ENCODE measurements around the gene LRRK2.

Gene LRRK2

GRCh38 chr12:40286583-40286982 is 61.8 kb downstream of the LRRK2 start:
- Histone ChIP-seq H3K36me3 (ENCODE audit: control insufficient read depth, insufficient read depth, low read length) (no peaks in the 10 kb centered on the region), H3K9me3 (ENCODE audit: control insufficient read depth, low read length) (no peaks in the 10 kb centered on the region), H3K4me1 (ENCODE audit: control insufficient read depth, insufficient read depth, low read length, poor library complexity, severe bottlenecking) (no peaks in the 10 kb centered on the region), H3K27ac (ENCODE audit: low read depth, low read length, severe bottlenecking) (no peak overlapping the region), H3K4me3 (ENCODE audit: extremely low read depth, insufficient read depth, low read length, poor library complexity, severe bottlenecking) (no peak overlapping the region)

GRCh38 chr12:40287369-40287975 is 62.7 kb downstream of the LRRK2 start:
- Histone ChIP-seq H3K4me3 (ENCODE audit: extremely low read depth, insufficient read depth, low read length, poor library complexity, severe bottlenecking) (no peak overlapping the region), H3K4me1 (ENCODE audit: control insufficient read depth, insufficient read depth, low read length, poor library complexity, severe bottlenecking) (no peaks in the 10 kb centered on the region), H3K9me3 (ENCODE audit: control insufficient read depth, low read length) (no peaks in the 10 kb centered on the region), H3K27ac (ENCODE audit: low read depth, low read length, severe bottlenecking) (no peak overlapping the region), H3K36me3 (ENCODE audit: control insufficient read depth, insufficient read depth, low read length) (no peaks in the 10 kb centered on the region)
- 90 to 100% methylated on average over 2 of the region's 7 CpGs for WGBS, 2 experiments (ENCODE audit: insufficient coverage in 2 of 2)

DNA sequence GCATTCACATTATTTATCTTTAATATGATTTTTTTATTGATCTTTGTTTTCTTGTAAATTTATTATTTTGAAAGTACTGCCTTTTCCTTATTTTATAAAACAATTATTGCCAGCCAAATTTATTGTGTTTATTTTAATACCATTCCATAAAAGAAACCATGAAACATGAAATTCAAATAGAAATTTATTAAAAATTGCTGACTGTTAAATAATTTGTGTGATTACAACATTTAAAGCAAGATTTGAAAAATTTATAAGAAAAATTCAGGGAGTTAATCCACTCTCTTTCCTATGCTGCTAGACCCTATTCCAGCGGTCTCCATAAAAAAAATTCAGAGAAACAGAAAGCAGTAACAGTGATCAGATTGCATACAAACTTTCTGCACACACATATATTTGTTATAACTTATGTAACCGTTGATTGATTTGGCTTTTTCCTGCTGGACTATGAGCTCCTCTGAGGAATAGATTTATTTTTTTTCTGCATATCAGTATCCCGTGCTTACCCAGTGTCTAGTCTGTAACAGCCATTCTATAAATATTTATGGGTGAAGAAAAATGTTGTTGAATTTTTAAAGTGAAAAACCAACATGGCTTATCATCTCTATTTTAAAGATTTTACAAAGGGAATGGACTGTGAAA is 68.1 kb downstream of the LRRK2 start:
- H3K4me1 ChIP-seq (ENCODE audit: control insufficient read depth, insufficient read depth, low read length, poor library complexity, severe bottlenecking) = no peaks in the 10 kb centered on the region
- no peaks in the 10 kb centered on the region for H3K9me3 ChIP-seq (ENCODE audit: control insufficient read depth, low read length)
- H3K27ac ChIP-seq (ENCODE audit: low read depth, low read length, severe bottlenecking) = no peak overlapping the region
- no peak overlapping the region for H3K4me3 ChIP-seq (ENCODE audit: extremely low read depth, insufficient read depth, low read length, poor library complexity, severe bottlenecking)
- WGBS, 2 experiments (ENCODE audit: insufficient coverage in 2 of 2) = no CpG with 5 or more reads among the region's 3 CpGs
- H3K36me3 ChIP-seq (ENCODE audit: control insufficient read depth, insufficient read depth, low read length) = no peaks in the 10 kb centered on the region

GRCh38 chr12:40298341-40298740 is 73.5 kb downstream of the LRRK2 start:
- Histone ChIP-seq H3K4me1 (ENCODE audit: control insufficient read depth, insufficient read depth, low read length, poor library complexity, severe bottlenecking) (no peaks in the 10 kb centered on the region), H3K9me3 (ENCODE audit: control insufficient read depth, low read length) (no peaks in the 10 kb centered on the region), H3K36me3 (ENCODE audit: control insufficient read depth, insufficient read depth, low read length) (no peaks in the 10 kb centered on the region), H3K27ac (ENCODE audit: low read depth, low read length, severe bottlenecking) (no peak overlapping the region), H3K4me3 (ENCODE audit: extremely low read depth, insufficient read depth, low read length, poor library complexity, severe bottlenecking) (no peak overlapping the region)
- WGBS, 2 experiments (ENCODE audit: insufficient coverage in 2 of 2) = 97% methylated on average over 4 of the region's 8 CpGs; no CpG with 5 or more reads in 1 of the 2 experiments

DNA sequence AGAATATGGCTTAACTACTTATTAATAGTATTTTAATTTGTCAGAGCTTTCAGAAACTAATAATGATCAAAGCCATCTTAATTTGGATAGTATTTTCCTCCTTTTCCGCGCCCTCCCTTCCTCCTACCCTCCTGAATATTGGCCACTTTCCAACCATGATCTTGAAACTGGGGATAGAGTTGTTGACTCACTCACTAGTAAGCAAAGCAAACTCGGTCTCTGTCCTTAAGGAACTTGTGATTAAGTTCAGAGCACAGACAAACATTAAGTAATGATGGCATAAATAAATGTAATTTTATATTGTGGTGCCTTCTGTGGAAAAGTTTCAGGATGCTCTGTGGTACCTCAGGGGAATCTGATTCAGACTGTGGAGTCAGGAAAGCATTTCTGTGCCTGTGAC is 75.7 kb downstream of the LRRK2 start:
- Histone ChIP-seq H3K4me1 (ENCODE audit: control insufficient read depth, insufficient read depth, low read length, poor library complexity, severe bottlenecking) (no peaks in the 10 kb centered on the region), H3K4me3 (ENCODE audit: extremely low read depth, insufficient read depth, low read length, poor library complexity, severe bottlenecking) (no peak overlapping the region), H3K36me3 (ENCODE audit: control insufficient read depth, insufficient read depth, low read length) (no peaks in the 10 kb centered on the region), H3K9me3 (ENCODE audit: control insufficient read depth, low read length) (no peaks in the 10 kb centered on the region), H3K27ac (ENCODE audit: low read depth, low read length, severe bottlenecking) (no peak overlapping the region)
- WGBS, 2 experiments (ENCODE audit: insufficient coverage in 2 of 2) = no CpG with 5 or more reads among the region's 3 CpGs

- H3K36me3 ChIP-seq (ENCODE audit: control insufficient read depth, insufficient read depth, low read length) = no peaks in the 10 kb centered on the region
- no peak overlapping the region for H3K27ac ChIP-seq (ENCODE audit: low read depth, low read length, severe bottlenecking)
- H3K4me1 ChIP-seq (ENCODE audit: control insufficient read depth, insufficient read depth, low read length, poor library complexity, severe bottlenecking) = no peaks in the 10 kb centered on the region
- H3K9me3 ChIP-seq (ENCODE audit: control insufficient read depth, low read length) = no peaks in the 10 kb centered on the region
- no peak overlapping the region for H3K4me3 ChIP-seq (ENCODE audit: extremely low read depth, insufficient read depth, low read length, poor library complexity, severe bottlenecking)
- 100% methylated on average over 1 to 2 of the region's 6 CpGs for WGBS, 2 experiments (ENCODE audit: insufficient coverage in 2 of 2)
Measured at GRCh38 chr12:40309001-40309400, 84.2 kb downstream of the LRRK2 start.

DNA sequence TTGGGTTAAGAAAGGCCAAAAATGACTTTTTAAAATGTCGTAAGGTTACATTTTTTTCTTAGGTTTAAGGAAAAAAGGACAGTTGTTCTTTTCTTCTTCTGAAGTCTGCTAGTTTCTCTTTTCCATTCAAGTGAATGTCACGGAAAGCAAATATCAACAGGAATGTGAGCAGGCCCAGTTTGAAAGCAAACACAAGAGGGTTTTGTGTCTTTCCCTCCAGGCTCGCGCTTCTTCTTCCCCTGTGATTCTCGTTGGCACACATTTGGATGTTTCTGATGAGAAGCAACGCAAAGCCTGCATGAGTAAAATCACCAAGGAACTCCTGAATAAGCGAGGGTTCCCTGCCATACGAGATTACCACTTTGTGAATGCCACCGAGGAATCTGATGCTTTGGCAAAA is 85.4 kb downstream of the LRRK2 start:
- no peaks in the 10 kb centered on the region for H3K4me1 ChIP-seq (ENCODE audit: control insufficient read depth, insufficient read depth, low read length, poor library complexity, severe bottlenecking)
- H3K9me3 ChIP-seq (ENCODE audit: control insufficient read depth, low read length) = no peaks in the 10 kb centered on the region
- H3K36me3 ChIP-seq (ENCODE audit: control insufficient read depth, insufficient read depth, low read length) = no peaks in the 10 kb centered on the region
- H3K27ac ChIP-seq (ENCODE audit: low read depth, low read length, severe bottlenecking) = no peak overlapping the region
- H3K4me3 ChIP-seq (ENCODE audit: extremely low read depth, insufficient read depth, low read length, poor library complexity, severe bottlenecking) = no peak overlapping the region
- 83 to 91% methylated on average over 9 of the region's 9 CpGs for WGBS, 2 experiments (ENCODE audit: insufficient coverage in 2 of 2)

DNA sequence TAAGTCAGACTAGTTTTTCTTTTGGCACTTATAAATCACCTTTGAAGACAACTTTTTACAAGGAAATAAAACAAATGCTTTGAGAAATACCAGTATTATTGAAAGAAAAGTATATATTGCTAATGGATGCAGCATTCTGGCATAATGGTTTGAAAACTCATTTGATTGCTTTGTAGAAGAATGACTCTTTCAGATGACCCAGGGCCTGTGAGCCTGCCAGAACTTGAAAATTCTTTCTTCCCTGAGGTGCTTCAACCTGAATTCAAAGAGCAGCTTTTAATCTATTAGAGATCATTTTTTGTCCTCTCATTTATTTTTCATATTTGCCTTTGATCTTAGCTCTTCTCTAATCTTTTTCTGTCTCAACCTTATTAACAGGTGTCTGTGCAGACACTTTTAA is 87.4 kb downstream of the LRRK2 start:
- no peaks in the 10 kb centered on the region for H3K9me3 ChIP-seq (ENCODE audit: control insufficient read depth, low read length)
- H3K36me3 ChIP-seq (ENCODE audit: control insufficient read depth, insufficient read depth, low read length) = no peaks in the 10 kb centered on the region
- no peak overlapping the region for H3K27ac ChIP-seq (ENCODE audit: low read depth, low read length, severe bottlenecking)
- H3K4me3 ChIP-seq (ENCODE audit: extremely low read depth, insufficient read depth, low read length, poor library complexity, severe bottlenecking) = no peak overlapping the region
- H3K4me1 ChIP-seq (ENCODE audit: control insufficient read depth, insufficient read depth, low read length, poor library complexity, severe bottlenecking) = no peaks in the 10 kb centered on the region

DNA sequence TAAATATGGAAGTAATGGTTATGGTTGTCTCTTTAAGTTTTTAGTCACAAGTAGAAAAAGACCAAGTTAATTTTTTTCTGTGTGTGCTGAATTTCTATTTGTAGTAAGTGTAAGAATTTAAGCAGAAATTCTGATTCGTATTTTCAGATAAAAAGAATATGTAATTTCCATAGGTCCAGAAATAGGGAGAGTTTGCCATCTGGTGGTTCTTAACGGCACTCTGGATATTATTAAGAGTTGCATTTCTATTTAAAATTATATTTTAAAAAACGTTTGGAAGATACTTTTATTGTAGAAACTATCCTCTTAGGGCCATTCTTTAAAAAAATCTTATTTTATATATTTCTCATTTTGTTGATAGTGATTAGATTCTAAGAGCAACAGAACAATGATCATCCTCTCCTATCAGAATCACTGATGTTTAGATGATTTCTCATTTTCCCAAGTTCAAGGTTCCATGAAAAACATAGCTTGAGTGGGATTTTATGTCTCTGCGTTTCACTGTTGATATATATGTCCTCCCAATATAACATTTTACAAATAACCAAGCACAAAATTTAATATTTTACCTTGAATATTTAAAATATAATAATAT is 88.3 kb downstream of the LRRK2 start:
- Histone ChIP-seq H3K9me3 (ENCODE audit: control insufficient read depth, low read length) (no peaks in the 10 kb centered on the region), H3K4me3 (ENCODE audit: extremely low read depth, insufficient read depth, low read length, poor library complexity, severe bottlenecking) (no peak overlapping the region), H3K36me3 (ENCODE audit: control insufficient read depth, insufficient read depth, low read length) (no peaks in the 10 kb centered on the region), H3K27ac (ENCODE audit: low read depth, low read length, severe bottlenecking) (no peak overlapping the region), H3K4me1 (ENCODE audit: control insufficient read depth, insufficient read depth, low read length, poor library complexity, severe bottlenecking) (no peaks in the 10 kb centered on the region)
- 86% methylated on average over 1 of the region's 4 CpGs; no CpG with 5 or more reads in 1 of the 2 experiments for WGBS, 2 experiments (ENCODE audit: insufficient coverage in 2 of 2)

DNA sequence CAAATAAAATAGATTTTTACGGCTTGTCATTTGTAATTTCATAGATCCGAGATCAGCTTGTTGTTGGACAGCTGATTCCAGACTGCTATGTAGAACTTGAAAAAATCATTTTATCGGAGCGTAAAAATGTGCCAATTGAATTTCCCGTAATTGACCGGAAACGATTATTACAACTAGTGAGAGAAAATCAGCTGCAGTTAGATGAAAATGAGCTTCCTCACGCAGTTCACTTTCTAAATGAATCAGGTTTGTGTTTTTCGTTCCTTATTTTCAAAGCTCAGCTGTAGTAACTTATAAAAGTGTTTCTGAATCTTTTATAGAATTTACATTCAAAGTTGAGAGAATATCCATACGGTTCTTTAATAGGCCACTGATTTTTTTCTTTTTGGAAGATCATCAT is 89.1 kb downstream of the LRRK2 start:
- H3K4me1 ChIP-seq (ENCODE audit: control insufficient read depth, insufficient read depth, low read length, poor library complexity, severe bottlenecking) = no peaks in the 10 kb centered on the region
- no peaks in the 10 kb centered on the region for H3K36me3 ChIP-seq (ENCODE audit: control insufficient read depth, insufficient read depth, low read length)
- H3K4me3 ChIP-seq (ENCODE audit: extremely low read depth, insufficient read depth, low read length, poor library complexity, severe bottlenecking) = no peak overlapping the region
- H3K27ac ChIP-seq (ENCODE audit: low read depth, low read length, severe bottlenecking) = no peak overlapping the region
- H3K9me3 ChIP-seq (ENCODE audit: control insufficient read depth, low read length) = no peaks in the 10 kb centered on the region
- WGBS, 2 experiments (ENCODE audit: insufficient coverage in 2 of 2) = 89 to 96% methylated on average over 7 to 8 of the region's 10 CpGs

- no peak overlapping the region for H3K27ac ChIP-seq (ENCODE audit: low read depth, low read length, severe bottlenecking)
- H3K9me3 ChIP-seq (ENCODE audit: control insufficient read depth, low read length) = no peaks in the 10 kb centered on the region
- H3K4me3 ChIP-seq (ENCODE audit: extremely low read depth, insufficient read depth, low read length, poor library complexity, severe bottlenecking) = no peak overlapping the region
- H3K36me3 ChIP-seq (ENCODE audit: control insufficient read depth, insufficient read depth, low read length) = no peaks in the 10 kb centered on the region
- H3K4me1 ChIP-seq (ENCODE audit: control insufficient read depth, insufficient read depth, low read length, poor library complexity, severe bottlenecking) = no peaks in the 10 kb centered on the region
Measured at GRCh38 chr12:40314927-40315326, 90.1 kb downstream of the LRRK2 start.

All from mesodermal cell (in vitro differentiated cells).